ENCODE data around the gene COL26A1.

GRCh38 chr7:101405474-101406067 lies 42.9 kb downstream of the COL26A1 start:
- no peak for TF ChIP-seq CTCF (IDR thresholded peaks at IDR 0.05)
- TF ChIP-seq POLR2A (IDR thresholded peaks at IDR 0.05) = no peak
